ENCODE measurements around the gene RPL14. TPM values are rescaled to one million over a fixed set of nuclear protein-coding genes. Genes with fewer than 3 reads are reported as not detected.

RPL14 gene
- total and polyA plus RNA-seq, 12 donors: 235 to 2,243 (median 1,006) TPM

Small RNA genes within 50 kb of the gene (small RNA-seq; reads per million reads assigned to genes)
- 0.08 to 0.12 reads per million in 2 donors for gene RNU5B-2P

Other genes with a start within 250 kb of the RPL14 start
- 100 to 1,000 TPM in 1 of 9 donors, 10 to 100 TPM in 7, 1 to 10 TPM in 1; 8.8 to 133 (median 30.6) TPM for gene EIF1B, start 147.6 kb upstream of the RPL14 start, total RNA-seq
- gene EIF1B, start 147.6 kb upstream of the RPL14 start, polyA plus RNA-seq: 100 to 1,000 TPM in 1 of 3 donors, 10 to 100 TPM in 2; 46.4 to 119 (median 67.3) TPM
- under 1 TPM in 4 of 9 donors, not detected in 5; 0.08 to 0.72 (median 0.36) TPM for gene ENTPD3, start 70.2 kb upstream of the RPL14 start, total RNA-seq
- under 1 TPM; 0.16 to 0.70 (median 0.54) TPM for gene ENTPD3, start 70.2 kb upstream of the RPL14 start, polyA plus RNA-seq
- 10 to 100 TPM in 1 of 9 donors, 1 to 10 TPM in 7, under 1 TPM in 1; 0.79 to 11.0 (median 6.0) TPM for gene ZNF619, start 19.8 kb downstream of the RPL14 start, total RNA-seq
- 1 to 10 TPM in 2 of 3 donors, under 1 TPM in 1; 0.77 to 4.9 (median 1.2) TPM for gene ZNF619, start 19.8 kb downstream of the RPL14 start, polyA plus RNA-seq
- 10 to 100 TPM in 1 of 9 donors, 1 to 10 TPM in 7, under 1 TPM in 1; 0.97 to 10.1 (median 4.3) TPM for gene ZNF620, start 48.7 kb downstream of the RPL14 start, total RNA-seq
- gene ZNF620, start 48.7 kb downstream of the RPL14 start, polyA plus RNA-seq: 1 to 10 TPM; 1.3 to 2.6 (median 2.5) TPM
- 10 to 100 TPM in 7 of 9 donors, 1 to 10 TPM in 2; 9.1 to 22.1 (median 17.3) TPM for gene ZNF621, start 67.6 kb downstream of the RPL14 start, total RNA-seq
- gene ZNF621, start 67.6 kb downstream of the RPL14 start, polyA plus RNA-seq: 10 to 100 TPM; 15.8 to 30.1 (median 16.7) TPM

Measured in adrenal gland (tissue), 12 donors.